ENCODE results near the gene BLOC1S1.
A peak's percentile ranks its signal among the peaks of the same experiment; 100 is the strongest.

Gene BLOC1S1

DNA sequence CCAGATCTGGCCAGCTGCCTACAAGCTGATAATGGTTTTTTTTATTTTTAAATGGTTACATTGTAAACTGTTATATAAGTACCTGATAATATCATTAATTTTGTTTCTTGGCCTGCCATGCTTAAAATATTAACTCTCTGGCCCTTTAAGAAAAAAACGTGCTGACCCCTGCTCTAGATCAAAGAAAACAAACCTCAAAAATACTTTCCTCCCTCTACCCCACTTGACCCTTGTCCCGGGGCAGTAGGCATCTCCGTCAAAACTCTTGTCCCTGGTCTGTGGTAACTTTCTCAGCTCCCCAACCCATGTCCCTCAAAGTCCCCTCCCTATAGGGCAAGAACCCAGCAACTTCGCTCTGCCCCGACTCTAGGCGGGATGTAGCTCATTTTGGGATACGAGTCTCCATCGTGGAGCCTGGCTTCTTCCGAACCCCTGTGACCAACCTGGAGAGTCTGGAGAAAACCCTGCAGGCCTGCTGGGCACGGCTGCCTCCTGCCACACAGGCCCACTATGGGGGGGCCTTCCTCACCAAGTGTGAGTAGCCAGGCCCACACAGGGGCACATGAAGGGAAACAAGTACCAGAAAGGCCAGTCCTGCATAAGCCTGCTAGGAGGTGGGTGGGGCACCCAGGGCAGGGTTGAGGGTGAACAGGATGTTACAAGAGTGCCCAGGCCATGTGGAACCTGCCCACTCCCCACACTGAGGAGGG lies 7.8 kb downstream of the BLOC1S1 start:
- DNase-seq (ENCODE audit: low read depth): no peak
- TF ChIP-seq, protein P1, sequence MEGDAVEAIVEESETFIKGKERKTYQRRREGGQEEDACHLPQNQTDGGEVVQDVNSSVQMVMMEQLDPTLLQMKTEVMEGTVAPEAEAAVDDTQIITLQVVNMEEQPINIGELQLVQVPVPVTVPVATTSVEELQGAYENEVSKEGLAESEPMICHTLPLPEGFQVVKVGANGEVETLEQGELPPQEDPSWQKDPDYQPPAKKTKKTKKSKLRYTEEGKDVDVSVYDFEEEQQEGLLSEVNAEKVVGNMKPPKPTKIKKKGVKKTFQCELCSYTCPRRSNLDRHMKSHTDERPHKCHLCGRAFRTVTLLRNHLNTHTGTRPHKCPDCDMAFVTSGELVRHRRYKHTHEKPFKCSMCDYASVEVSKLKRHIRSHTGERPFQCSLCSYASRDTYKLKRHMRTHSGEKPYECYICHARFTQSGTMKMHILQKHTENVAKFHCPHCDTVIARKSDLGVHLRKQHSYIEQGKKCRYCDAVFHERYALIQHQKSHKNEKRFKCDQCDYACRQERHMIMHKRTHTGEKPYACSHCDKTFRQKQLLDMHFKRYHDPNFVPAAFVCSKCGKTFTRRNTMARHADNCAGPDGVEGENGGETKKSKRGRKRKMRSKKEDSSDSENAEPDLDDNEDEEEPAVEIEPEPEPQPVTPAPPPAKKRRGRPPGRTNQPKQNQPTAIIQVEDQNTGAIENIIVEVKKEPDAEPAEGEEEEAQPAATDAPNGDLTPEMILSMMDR (conservative IDR thresholded peaks at IDR 0.05; ENCODE audit: low read depth, low read length): no peak
- H3K4me3 ChIP-seq (ENCODE audit: low read length): no peak overlapping the region

DNA sequence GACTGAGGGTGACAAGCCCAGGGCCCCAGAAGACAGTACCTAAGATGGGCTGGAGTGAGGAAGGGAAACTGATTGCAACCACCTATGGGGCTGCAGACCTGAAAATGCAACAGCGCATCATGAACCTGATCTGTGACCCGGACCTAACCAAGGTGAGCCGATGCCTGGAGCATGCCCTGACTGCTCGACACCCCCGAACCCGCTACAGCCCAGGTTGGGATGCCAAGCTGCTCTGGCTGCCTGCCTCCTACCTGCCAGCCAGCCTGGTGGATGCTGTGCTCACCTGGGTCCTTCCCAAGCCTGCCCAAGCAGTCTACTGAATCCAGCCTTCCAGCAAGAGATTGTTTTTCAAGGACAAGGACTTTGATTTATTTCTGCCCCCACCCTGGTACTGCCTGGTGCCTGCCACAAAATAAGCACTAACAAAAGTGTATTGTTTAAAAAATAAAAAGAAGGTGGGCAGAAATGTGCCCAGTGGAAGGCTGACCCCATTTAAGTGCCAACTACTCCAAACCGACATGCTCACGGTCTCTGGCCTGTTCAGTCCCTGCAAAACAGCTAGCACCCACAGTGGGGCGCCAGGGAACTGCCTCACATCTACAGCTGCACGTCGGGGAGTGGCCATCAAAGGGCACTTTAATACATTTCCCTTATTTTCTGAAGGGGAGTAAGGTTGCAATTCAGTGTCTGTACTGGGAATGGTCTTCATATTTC lies 8.5 kb downstream of the BLOC1S1 start:
- DNase-seq (ENCODE audit: low read depth): no peak
- no peak overlapping the region for H3K4me3 ChIP-seq (ENCODE audit: low read length)

DNA sequence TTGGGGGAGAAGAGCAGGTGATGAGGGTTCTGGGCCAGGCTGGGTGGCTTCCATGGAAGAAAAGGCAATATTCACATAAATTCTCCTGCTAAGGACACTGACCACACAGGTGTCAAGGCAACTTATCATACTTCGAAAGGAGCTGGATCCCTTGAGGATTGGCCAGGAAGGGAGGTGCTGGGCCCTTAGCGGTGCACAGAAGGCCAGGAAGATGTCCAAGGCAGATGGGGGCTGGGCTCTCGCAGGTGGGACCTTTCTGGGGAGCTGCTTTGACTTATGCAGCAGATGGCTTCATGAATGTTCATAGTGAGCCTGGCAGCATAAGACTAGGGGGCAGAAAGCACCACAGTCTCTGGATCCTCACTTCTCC lies 9.1 kb downstream of the BLOC1S1 start:
- TF ChIP-seq, protein P1 (conservative IDR thresholded peaks at IDR 0.05; ENCODE audit: low read depth, low read length): no peak
- H3K4me3 ChIP-seq (ENCODE audit: low read length): peak overlapping the region; percentile 3
- no peak for DNase-seq (ENCODE audit: low read depth)

More for the DNA sequence above, 8.5 kb downstream of the BLOC1S1 start:
- TF ChIP-seq, protein P1 (conservative IDR thresholded peaks at IDR 0.05; ENCODE audit: low read depth, low read length): peak; percentile 83

DNA sequence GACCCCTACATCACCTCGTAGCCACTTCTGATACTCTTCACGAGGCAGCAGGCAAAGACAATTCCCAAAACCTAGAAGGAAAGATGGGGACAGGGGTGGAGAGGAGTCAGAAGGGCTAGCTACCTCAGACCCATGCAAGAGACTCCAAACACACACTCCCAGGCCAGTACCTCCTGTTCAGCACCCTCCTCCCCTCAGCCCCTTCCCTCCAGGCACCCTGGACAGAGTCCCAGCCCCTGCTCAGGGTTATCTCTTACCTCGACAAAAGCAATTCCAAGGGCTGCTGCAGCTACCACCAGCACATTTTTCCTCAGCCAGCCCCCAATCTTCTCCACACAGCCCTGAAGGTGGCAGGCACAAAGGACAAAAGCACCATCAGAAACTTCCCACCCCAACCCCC lies 9.7 kb downstream of the BLOC1S1 start:
- H3K4me3 ChIP-seq (ENCODE audit: low read length): peak overlapping the region; percentile 92
- TF ChIP-seq, protein P1 (conservative IDR thresholded peaks at IDR 0.05; ENCODE audit: low read depth, low read length): no peak
- no peak for DNase-seq (ENCODE audit: low read depth)

DNA sequence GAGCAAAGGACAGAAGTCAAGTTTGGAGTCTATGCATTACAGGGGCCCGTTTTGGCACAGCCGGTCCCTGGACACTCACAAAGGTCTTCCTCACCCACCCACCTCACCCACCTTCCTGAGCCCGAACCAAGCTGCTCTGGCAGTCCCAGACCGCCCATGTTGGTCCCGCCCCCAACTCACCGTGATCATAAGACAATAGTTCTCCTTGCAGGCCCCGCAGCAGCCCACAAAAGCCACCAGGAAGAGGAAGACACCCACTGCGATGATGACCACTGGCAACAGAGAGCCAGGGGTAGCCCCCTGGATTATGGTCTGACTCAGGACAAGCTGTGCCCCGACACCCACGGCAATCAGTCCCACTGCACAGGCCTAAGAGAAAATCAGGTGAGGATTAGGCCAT lies 11.1 kb downstream of the BLOC1S1 start:
- TF ChIP-seq, protein P1 (conservative IDR thresholded peaks at IDR 0.05; ENCODE audit: low read depth, low read length): no peak
- H3K4me3 ChIP-seq (ENCODE audit: low read length): peak overlapping the region; percentile 92
- no peak for DNase-seq (ENCODE audit: low read depth)

DNA sequence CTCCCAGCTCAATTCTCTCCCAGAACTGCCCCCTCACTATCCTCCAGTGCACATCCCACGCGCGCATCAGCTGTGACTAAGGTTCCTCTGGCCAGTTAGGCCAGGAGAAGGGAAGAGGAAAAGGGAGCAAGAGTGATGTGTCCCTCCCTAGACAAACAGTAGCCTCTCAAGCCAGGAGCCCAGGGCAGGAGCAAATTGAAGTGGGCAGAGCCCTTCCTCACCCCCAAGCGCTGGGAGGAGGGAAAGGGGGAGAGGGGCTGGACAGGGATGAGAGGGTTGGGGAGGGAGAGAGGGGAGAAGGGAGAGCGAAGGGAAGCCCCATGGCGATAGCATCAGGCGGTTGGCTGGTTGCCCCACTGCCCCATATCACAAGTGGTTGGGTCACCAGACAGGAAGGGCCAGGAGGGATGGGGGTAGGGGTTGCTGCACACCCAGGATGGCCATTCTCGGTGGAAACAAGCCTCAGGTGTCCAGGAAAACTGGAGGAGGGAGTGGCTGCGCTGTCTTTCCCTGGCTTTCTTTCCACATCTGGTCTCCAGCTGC lies 11.9 kb downstream of the BLOC1S1 start:
- no peak for DNase-seq (ENCODE audit: low read depth)
- TF ChIP-seq, protein P1 (conservative IDR thresholded peaks at IDR 0.05; ENCODE audit: low read depth, low read length): no peak
- peak overlapping the region; percentile 92 for H3K4me3 ChIP-seq (ENCODE audit: low read length)
